PC-3 (cell line): ENCODE results near the gene RALGDS. TPM values are rescaled to one million over a fixed set of nuclear protein-coding genes. Genes with fewer than 3 reads are reported as not detected.

Experiments
- ATAC-seq: fragments of 200-7000 bp; cut with Tn5 transposase; 2 replicates; pipeline ENCODE4 v1.9.1; 2020; ENCODE audit warnings: mild to moderate bottlenecking, moderate library complexity
- BruUV-seq: library from RNA; stranded (reverse); fragments of 400-500 nt; replicated peaks from 2 replicates; lab custom pipeline; 2021; lab: Mats Ljungman, UMichigan
- CTCF ChIA-PET: fragments of 300-600 bp; sonication (Branson Sonifier 250); formaldehyde crosslinking; loops from one replicate; lab custom pipeline; 2022; ENCODE audit warnings: antibody characterized with exemption; lab: Charles Lee
- POLR2A ChIA-PET: fragments of 300-600 bp; sonication (Branson Sonifier 250); formaldehyde crosslinking; loops from one replicate; lab custom pipeline; 2022; ENCODE audit warnings: antibody characterized with exemption; ENCODE audit not compliant: unreplicated experiment; lab: Charles Lee
- DNase-seq: peaks from one replicate; pipeline ENCODE4 v3.0.0-alpha.2; 2015
- H2AFZ ChIP-seq: fragments of 300-600 bp; sonication (generic); 2 replicates; pipeline ENCODE4 v1.6.0; 2016; ENCODE audit warnings: antibody characterized with exemption, low read length
- H3F3A ChIP-seq: fragments of 300-600 bp; sonication (generic); one replicate; pipeline ENCODE4 v1.6.0; 2017; ENCODE audit warnings: antibody characterized with exemption, low read length, control low read depth, mild to moderate bottlenecking; ENCODE audit not compliant: unreplicated experiment
- H3K27ac ChIP-seq: fragments of 300-600 bp; sonication (generic); 2 replicates; pipeline ENCODE4 v1.5.1; 2016; ENCODE audit warnings: mild to moderate bottlenecking, low read length
- H3K27me3 ChIP-seq: fragments of 300-600 bp; sonication (generic); 2 replicates; pipeline ENCODE4 v1.6.1; 2016; ENCODE audit warnings: low read length, mixed read lengths
- H3K36me3 ChIP-seq: fragments of 300-600 bp; sonication (generic); 2 replicates; pipeline ENCODE4 v1.6.1; 2016; ENCODE audit warnings: low read depth, mixed run types, low read length, mixed read lengths
- H3K4me1 ChIP-seq: fragments of 300-600 bp; sonication (generic); 2 replicates; pipeline ENCODE4 v1.5.1; 2016; ENCODE audit warnings: low read length; ENCODE audit not compliant: insufficient read depth
- H3K4me2 ChIP-seq: fragments of 300-600 bp; sonication (generic); 2 replicates; pipeline ENCODE4 v1.6.0; 2016; ENCODE audit warnings: low read length
- H3K4me3 ChIP-seq: fragments of 300-600 bp; sonication (generic); 2 replicates; pipeline ENCODE4 v1.5.1; 2016; ENCODE audit warnings: mild to moderate bottlenecking, low read length, mixed read lengths
- H3K79me2 ChIP-seq: fragments of 300-600 bp; sonication (generic); 2 replicates; pipeline ENCODE4 v1.6.1; 2017; ENCODE audit warnings: low read length, mixed read lengths
- H3K9ac ChIP-seq: fragments of 300-600 bp; sonication (generic); 2 replicates; pipeline ENCODE4 v1.6.0; 2016; ENCODE audit warnings: mild to moderate bottlenecking, low read length
- H3K9me2 ChIP-seq: fragments of 300-600 bp; sonication (generic); replicated peaks from 2 replicates; pipeline ENCODE4 v1.6.1; 2016; ENCODE audit warnings: mixed run types, low read length, mixed read lengths
- H3K9me3 ChIP-seq: fragments of 300-600 bp; sonication (generic); 2 replicates; pipeline ENCODE4 v1.6.1; 2016; ENCODE audit warnings: low read length, mixed read lengths
- H4K20me1 ChIP-seq: fragments of 300-600 bp; sonication (generic); 2 replicates; pipeline ENCODE4 v1.6.1; 2016; ENCODE audit warnings: low read length, mixed read lengths
- CTCF ChIP-seq: fragments of 300-600 bp; sonication (generic); conservative IDR thresholded peaks from 2 replicates; pipeline ENCODE4 v1.5.1; 2017; ENCODE audit warnings: antibody characterized with exemption, low read depth, mild to moderate bottlenecking, low read length
- EZH2 ChIP-seq: fragments of 300-600 bp; sonication (generic); IDR thresholded peaks from one replicate; pipeline ENCODE4 v1.6.1; 2017; ENCODE audit warnings: antibody characterized with exemption, mild to moderate bottlenecking, low read length; ENCODE audit not compliant: unreplicated experiment
- EZH2phosphoT487 ChIP-seq: fragments of 300-600 bp; sonication (generic); IDR thresholded peaks from 2 replicates; pipeline ENCODE4 v1.6.1; 2018; ENCODE audit warnings: mild to moderate bottlenecking, antibody characterized with exemption, low read length, borderline replicate concordance
- intact Hi-C: fragments of 100-400 bp; cut with micrococcal nuclease; formaldehyde crosslinking; loops from 2 replicates; pipeline ENCODE4 v1.9.0; 2023
- total RNA-seq: library from RNA; depleted of rRNA; stranded (reverse); fragments of >200 nt; gene quantifications from 2 replicates; pipeline ENCODE4 v1.2.3, GENCODE V29; 2014

RALGDS gene
- total RNA-seq, 1 experiment from 2014 or later: 32.2 TPM

GRCh38 chr9:133144142-133144903 lies 23.3 kb upstream of the RALGDS start:
- H3K27ac ChIP-seq: peak overlapping the region; percentile 49
- no peaks in the 10 kb centered on the region for H3K9me2 ChIP-seq
- no peaks in the 10 kb centered on the region for H3K27me3 ChIP-seq
- POLR2A ChIA-PET: interaction anchor here (0.6 to 1.0 kb wide), 4 partner anchors 9 to 334 kb away, joined by 3 to 5 read pairs (median 4); partner anchors contain the start of gene GTF3C5
- intact Hi-C loops: loop anchor here (1.0 to 2.0 kb wide), 3 partner anchors 9 to 104 kb away; no protein-coding TSS in a partner anchor
- DNase-seq (peak; percentile 85), ATAC-seq (peak; percentile 65)
- CTCF ChIA-PET: interaction anchor here (0.6 to 1.6 kb wide), 9 partner anchors 9 to 122 kb away, joined by 3 to 20 read pairs (median 6); partner anchors contain the start of gene GTF3C5
- peaks cover 76% of the 10 kb centered on the region for H3K79me2 ChIP-seq
- TF ChIP-seq CTCF: peak; percentile 89
- TF ChIP-seq EZH2phosphoT487: no peak
- no peak for TF ChIP-seq EZH2
- no peaks in the 10 kb centered on the region for H3K9me3 ChIP-seq
- H3K9ac ChIP-seq: peak overlapping the region; percentile 53
- H4K20me1 ChIP-seq: peaks cover 9% of the 10 kb centered on the region
- H3K4me1 ChIP-seq: peaks cover 18% of the 10 kb centered on the region
- H3K4me3 ChIP-seq: peak overlapping the region; percentile 58
- H2AFZ ChIP-seq: no peak overlapping the region
- no TSS peak for BruUV-seq
- no peaks in the 10 kb centered on the region; the same call in 1 of the 2 replicates for H3K36me3 ChIP-seq
- H3F3A ChIP-seq: no peaks in the 10 kb centered on the region
- peak overlapping the region; percentile 82 for H3K4me2 ChIP-seq

- H3K4me2 ChIP-seq: peak overlapping the region; percentile 82
- intact Hi-C loops: loop anchor here (1.0 to 2.0 kb wide), 3 partner anchors 8 to 103 kb away; no protein-coding TSS in a partner anchor
- ATAC-seq (no peak), DNase-seq (no peak)
- H3K27ac ChIP-seq: peak overlapping the region; percentile 49
- ChIA-PET POLR2A (interaction anchor here (0.6 to 1.0 kb wide), 3 partner anchors 10 to 335 kb away, joined by 3 to 5 read pairs (median 4); partner anchors contain the start of gene GTF3C5), CTCF (interaction anchor here (0.6 to 1.6 kb wide), 9 partner anchors 9 to 122 kb away, joined by 3 to 20 read pairs (median 6); partner anchors contain the start of gene GTF3C5)
- H3K9ac ChIP-seq: peak overlapping the region; percentile 53
- H4K20me1 ChIP-seq: peaks cover 9% of the 10 kb centered on the region
- H2AFZ ChIP-seq: no peak overlapping the region
- H3K36me3 ChIP-seq: no peaks in the 10 kb centered on the region; the same call in 1 of the 2 replicates
- peaks cover 18% of the 10 kb centered on the region for H3K4me1 ChIP-seq
- BruUV-seq: no TSS peak
- H3K9me2 ChIP-seq: no peaks in the 10 kb centered on the region
- peaks cover 76% of the 10 kb centered on the region for H3K79me2 ChIP-seq
- H3K27me3 ChIP-seq: no peaks in the 10 kb centered on the region
- no peaks in the 10 kb centered on the region for H3K9me3 ChIP-seq
- TF ChIP-seq EZH2: no peak
- no peak for TF ChIP-seq EZH2phosphoT487
- no peak for TF ChIP-seq CTCF
- no peaks in the 10 kb centered on the region for H3F3A ChIP-seq
- H3K4me3 ChIP-seq: peak overlapping the region; percentile 58
These were observed 22.6 kb upstream of the RALGDS start for GRCh38 chr9:133143639-133144141.
